ENCODE data around the gene EXOC4. TPM values are rescaled to one million over a fixed set of nuclear protein-coding genes. Genes with fewer than 3 reads are reported as not detected.

The EXOC4 gene
- total RNA-seq, 1 experiment from 2014 or later = 75.8 TPM

DNA sequence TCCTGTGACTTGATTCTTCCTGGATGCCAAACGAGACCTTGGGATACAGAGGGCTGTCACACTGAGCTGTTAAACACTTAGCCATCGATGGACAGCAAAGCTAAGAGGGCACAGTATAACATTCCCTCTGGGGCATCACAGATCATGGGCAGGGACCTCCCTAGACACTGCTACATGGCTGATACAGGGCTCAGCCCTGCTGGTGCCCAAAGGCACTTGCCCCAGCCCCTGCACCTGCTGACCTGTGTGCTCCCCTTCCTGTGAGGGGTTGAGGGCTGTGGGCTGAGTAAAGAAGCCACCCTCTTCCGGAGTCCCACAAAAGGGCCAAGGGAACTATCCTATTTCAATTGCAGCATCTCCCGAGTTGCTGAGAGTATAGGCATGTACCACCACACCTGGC, 337.9 kb downstream of the EXOC4 start:
- Histone ChIP-seq H2BK12ac (ENCODE audit: insufficient read length, low read depth, low read length) (no peak overlapping the region), H4K8ac (replicated peaks; ENCODE audit: insufficient read length, low read depth, low read length) (no peak overlapping the region), H3K79me1 (ENCODE audit: insufficient read depth, low read depth, low read length, poor library complexity, severe bottlenecking) (no peaks in the 10 kb centered on the region), H2AK5ac (ENCODE audit: insufficient read length, low read length) (no peak overlapping the region), H3K27me3 (ENCODE audit: insufficient read depth, low read length) (no peaks in the 10 kb centered on the region), H3K9ac (ENCODE audit: extremely low read depth, insufficient read length, low read length) (no peak overlapping the region), H3K56ac (ENCODE audit: insufficient read length, low read depth, low read length) (no peak overlapping the region), H3K23ac (ENCODE audit: insufficient read length, low read depth, low read length) (no peak overlapping the region), H2BK5ac (ENCODE audit: insufficient read length, low read length) (no peak overlapping the region), H4K20me1 (ENCODE audit: control insufficient read depth, insufficient read depth, insufficient read length) (no peaks in the 10 kb centered on the region), H3K4ac (ENCODE audit: low read depth, low read length) (no peak overlapping the region), H3K9me3 (ENCODE audit: control insufficient read depth, low read depth, low read length) (no peaks in the 10 kb centered on the region), H3T11ph (ENCODE audit: low read length) (no peak overlapping the region), H2BK120ac (ENCODE audit: low read depth, low read length, poor library complexity, severe bottlenecking) (no peak overlapping the region), H4K91ac (ENCODE audit: insufficient read length, low read depth, low read length) (no peak overlapping the region), H4K5ac (ENCODE audit: insufficient read length, low read depth, low read length) (no peak overlapping the region), H3K14ac (ENCODE audit: insufficient read depth, low read length) (no peak overlapping the region), H2AFZ (ENCODE audit: low read length) (no peak overlapping the region), H3K23me2 (ENCODE audit: insufficient read length, low read depth, low read length, poor library complexity, severe bottlenecking) (no peaks in the 10 kb centered on the region), H3K4me1 (ENCODE audit: insufficient read depth, low read length) (0 out of 2 replicates have a peak, but pooled peaks cover 4% of the 10 kb centered on the region), H3K4me2 (ENCODE audit: insufficient read depth, insufficient read length, low read length) (no peak overlapping the region), H3K27ac (ENCODE audit: insufficient read length, low read depth, low read length) (no peak overlapping the region), H2BK20ac (ENCODE audit: low read depth, low read length, poor library complexity, severe bottlenecking) (no peak overlapping the region), H3K18ac (ENCODE audit: insufficient read length, low read depth, low read length) (no peak overlapping the region), H3K79me2 (ENCODE audit: insufficient read depth, low read length) (no peaks in the 10 kb centered on the region), H2BK15ac (ENCODE audit: low read depth, low read length) (no peak overlapping the region)
- peaks cover 8 to 14% of the 10 kb centered on the region in 2 experiments for H3K4me1 Mint-ChIP-seq
- H3K27me3 Mint-ChIP-seq (ENCODE audit: low read depth) = no peaks in the 10 kb centered on the region
- TF ChIP-seq, protein P1, sequence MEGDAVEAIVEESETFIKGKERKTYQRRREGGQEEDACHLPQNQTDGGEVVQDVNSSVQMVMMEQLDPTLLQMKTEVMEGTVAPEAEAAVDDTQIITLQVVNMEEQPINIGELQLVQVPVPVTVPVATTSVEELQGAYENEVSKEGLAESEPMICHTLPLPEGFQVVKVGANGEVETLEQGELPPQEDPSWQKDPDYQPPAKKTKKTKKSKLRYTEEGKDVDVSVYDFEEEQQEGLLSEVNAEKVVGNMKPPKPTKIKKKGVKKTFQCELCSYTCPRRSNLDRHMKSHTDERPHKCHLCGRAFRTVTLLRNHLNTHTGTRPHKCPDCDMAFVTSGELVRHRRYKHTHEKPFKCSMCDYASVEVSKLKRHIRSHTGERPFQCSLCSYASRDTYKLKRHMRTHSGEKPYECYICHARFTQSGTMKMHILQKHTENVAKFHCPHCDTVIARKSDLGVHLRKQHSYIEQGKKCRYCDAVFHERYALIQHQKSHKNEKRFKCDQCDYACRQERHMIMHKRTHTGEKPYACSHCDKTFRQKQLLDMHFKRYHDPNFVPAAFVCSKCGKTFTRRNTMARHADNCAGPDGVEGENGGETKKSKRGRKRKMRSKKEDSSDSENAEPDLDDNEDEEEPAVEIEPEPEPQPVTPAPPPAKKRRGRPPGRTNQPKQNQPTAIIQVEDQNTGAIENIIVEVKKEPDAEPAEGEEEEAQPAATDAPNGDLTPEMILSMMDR (conservative IDR thresholded peaks at IDR 0.05) = no peak
- peaks cover 0 to 4% of the 10 kb centered on the region in 2 experiments; a peak in 1 of 5 replicates for H3K9me3 Mint-ChIP-seq
- peak overlapping the region in 1 of 3 experiments; percentile 64; a peak in 1 of 7 replicates for H3K27ac Mint-ChIP-seq
- H3K36me3 Mint-ChIP-seq (ENCODE audit: insufficient read depth in 1 of 3, low read depth in 3 of 3) = no peaks in the 10 kb centered on the region
- DNase-seq = no peak
- WGBS (ENCODE audit: extremely low coverage, insufficient read length, low lambda C conversion rate) = no CpG with 5 or more reads among the region's 4 CpGs
- H3K4me3 Mint-ChIP-seq = no peak overlapping the region
